NCI-H524 treated with DMSO at 0.1 percent for 48 hours (cell line): ENCODE measurements around the gene LDLR.

Source experiments
- DNase-seq: peaks from one replicate; lab custom pipeline; 2025; lab: John Stamatoyannopoulos, UW

The LDLR gene

DNA sequence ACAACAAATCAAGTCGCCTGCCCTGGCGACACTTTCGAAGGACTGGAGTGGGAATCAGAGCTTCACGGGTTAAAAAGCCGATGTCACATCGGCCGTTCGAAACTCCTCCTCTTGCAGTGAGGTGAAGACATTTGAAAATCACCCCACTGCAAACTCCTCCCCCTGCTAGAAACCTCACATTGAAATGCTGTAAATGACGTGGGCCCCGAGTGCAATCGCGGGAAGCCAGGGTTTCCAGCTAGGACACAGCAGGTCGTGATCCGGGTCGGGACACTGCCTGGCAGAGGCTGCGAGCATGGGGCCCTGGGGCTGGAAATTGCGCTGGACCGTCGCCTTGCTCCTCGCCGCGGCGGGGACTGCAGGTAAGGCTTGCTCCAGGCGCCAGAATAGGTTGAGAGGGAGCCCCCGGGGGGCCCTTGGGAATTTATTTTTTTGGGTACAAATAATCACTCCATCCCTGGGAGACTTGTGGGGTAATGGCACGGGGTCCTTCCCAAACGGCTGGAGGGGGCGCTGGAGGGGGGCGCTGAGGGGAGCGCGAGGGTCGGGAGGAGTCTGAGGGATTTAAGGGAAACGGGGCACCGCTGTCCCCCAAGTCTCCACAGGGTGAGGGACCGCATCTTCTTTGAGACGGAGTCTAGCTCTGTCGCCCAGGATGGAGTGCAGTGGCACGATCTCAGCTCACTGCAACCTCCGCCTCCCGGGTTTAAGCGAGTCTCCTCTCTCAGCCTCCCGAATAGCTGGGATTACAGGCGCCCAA, at the start of gene LDLR:
LDLR (plus strand) TSS at position 210 of the 760 bp plus-strand sequence; CDS start at position 296, 86 bp downstream.
- DNase-seq: no peak

DNA sequence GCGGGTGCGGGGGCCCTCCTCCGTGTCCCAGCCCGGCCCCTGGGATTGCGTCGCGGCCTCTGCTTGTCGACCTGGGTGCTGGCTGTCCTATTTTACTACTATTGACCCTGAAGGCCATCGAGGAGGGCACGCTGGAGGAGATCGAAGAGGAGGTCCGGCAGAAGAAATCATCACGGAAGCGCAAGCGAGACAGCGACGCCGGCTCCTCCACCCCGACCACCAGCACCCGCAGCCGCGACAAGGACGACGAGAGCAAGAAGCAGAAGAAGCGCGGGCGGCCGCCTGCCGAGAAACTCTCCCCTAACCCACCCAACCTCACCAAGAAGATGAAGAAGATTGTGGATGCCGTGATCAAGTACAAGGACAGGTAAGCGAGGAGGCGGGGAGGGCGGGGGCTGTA, 48.1 kb upstream of the LDLR start:
- no peak for DNase-seq

DNA sequence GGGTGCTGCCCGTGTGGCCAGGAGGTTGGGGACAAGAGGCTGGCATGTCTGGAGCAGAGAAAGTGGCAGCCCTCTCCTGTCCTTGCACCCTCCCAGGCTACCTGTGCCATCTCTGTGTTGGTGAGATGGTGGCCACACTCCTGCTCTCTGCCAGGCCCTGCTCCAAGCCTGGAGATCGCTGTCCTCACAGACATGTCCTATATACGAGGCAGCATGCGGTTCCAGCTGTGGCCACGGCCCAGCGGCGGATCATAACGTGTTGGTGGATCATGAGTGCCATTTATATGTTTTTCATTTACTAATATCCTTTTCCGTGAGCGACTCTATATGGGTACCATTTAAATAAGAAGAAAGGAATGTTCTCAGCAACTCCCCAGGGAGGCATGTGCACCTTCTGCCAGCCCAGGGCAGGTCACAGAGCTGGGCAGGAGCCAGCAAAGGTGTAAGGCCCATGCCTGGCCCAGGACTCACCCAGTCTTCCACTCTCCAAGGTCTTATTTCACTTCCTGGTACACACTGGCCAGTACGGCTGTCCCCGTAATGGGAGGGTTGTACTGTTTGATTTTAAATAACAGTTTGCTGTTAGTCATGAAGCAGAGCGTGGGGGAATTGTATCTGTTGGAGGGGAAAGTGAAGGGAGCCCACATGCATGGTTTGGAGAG, 47.2 kb upstream of the LDLR start:
- no peak for DNase-seq

DNA sequence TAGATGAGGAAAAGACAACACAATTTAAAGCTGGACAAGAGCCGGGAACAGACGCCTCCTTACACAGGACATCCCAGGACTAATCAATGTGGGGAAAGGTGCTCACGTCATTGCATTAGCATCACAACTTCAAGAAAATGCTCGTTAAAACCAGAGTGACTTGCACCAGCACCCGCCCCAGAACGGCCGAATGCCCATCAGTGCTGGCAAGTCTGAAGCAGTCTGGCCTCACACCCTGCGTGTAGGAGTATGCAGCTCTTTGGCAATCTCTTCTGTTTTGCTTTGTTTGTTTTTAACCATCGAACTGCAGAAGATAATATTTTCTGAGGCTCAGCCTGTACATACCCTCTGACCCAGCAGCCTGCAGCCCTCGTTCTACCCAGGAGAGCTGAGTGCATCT, 44.8 kb upstream of the LDLR start:
- no peak for DNase-seq

DNA sequence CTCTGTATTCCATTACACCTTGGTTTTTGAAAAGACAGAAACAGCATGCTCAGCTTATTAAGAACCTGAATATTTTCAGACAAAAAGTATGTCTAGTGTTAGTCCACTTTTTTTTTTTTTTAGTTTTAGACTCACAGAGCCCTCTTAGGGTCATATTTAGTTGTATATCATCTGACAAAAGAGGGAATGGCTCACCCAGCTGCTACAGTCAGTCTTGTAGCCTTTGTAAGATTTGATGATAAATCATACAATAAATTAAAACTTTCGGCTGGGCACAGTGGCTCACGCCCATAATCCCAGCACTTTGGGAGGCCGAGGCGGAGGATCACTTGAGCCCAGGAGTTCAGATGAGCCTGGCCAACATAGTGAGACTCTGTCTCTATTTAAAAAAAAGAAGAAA, 43.7 kb upstream of the LDLR start:
- no peak for DNase-seq

DNA sequence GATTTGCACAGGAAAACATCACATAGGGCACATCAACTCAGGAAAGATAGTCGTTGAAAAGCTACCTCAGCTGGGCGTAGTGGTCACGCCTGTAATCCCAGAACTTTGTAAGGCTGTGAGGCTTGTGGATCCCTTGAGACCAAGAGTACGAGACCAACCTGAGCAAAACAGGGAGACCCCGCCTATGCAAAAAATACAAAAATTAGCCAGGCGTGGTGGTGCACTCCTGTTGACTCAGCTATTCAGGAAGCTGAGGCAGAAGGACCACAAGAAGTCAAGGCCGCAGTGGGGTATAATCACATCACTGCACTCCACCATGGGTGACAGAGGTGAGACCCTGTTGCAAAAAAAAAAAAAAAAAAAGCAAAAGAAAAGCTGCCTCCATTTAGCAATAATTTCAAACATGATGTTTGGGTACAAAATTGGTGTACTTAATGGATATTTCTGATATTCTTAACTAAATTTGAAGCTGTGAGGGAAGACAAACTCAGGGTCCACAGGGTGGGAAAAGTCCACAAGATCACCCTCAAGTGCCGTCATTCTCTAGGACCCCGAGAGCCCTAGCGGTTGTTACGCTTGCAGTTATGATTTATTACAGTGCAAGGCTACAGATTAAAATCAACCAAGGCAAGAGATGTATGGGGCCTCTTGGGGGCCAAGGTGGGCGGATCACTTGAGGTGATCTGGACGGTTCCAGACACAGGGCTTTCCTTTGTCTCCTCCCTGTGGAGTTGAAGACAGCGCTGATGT, 42.5 kb upstream of the LDLR start:
- DNase-seq: no peak

DNA sequence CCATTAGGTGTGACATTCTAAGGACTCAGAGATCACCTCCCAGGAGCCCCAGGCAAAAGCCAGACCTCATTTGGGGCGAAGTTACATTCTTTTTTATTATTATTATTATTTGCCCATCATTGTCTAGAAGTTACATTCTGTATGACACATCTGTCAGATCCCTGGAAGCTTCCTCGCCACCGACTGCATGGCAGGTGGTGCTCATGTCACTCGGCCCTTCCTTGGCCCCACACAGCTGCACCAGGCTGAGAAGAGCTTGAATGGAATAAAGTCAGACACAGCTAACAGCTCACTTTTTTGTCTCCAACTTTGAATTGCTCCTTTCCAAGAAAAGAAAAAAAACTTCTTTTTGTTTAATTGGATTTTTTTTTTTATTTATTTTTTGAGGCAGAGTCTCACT, 41.4 kb upstream of the LDLR start:
- DNase-seq: no peak

DNA sequence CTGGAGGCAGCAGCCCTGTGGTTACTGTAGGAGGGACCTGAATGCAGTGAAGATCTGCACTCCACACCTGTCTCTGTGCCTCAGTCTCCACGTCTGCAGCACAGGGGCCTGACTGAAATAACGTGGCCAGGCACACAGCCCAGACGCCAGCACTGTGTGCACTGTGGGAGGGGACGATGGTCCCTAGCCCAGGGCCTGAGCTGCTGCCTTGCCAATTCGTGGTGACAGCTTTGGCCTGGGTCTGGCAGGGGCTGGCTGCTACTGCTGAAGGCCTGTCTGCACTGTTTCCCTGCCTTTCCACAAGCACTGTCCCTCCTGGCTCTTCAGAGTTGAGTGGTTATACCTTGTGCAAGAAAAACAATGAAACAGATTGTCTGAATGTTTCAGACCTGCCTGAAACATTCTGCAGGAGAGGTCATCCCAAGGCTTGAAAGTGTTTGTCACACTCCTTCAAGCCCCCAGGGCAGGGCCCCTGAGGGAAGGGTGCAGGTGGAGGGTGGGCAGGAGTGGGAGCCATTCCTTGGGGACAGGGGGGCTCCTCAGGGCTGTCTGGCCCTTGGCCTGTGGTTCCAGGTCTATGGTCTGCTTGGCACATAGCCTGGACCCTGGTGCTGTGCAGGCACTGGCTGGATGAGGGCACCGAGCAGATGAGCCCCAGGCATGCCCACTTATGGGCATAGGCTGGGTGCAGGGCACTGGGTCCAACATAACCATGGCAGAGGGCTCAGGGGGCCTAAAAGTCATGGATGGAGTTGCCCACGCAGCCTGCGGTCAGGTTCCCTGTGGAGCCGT, 38.7 kb upstream of the LDLR start:
- DNase-seq: no peak

DNA sequence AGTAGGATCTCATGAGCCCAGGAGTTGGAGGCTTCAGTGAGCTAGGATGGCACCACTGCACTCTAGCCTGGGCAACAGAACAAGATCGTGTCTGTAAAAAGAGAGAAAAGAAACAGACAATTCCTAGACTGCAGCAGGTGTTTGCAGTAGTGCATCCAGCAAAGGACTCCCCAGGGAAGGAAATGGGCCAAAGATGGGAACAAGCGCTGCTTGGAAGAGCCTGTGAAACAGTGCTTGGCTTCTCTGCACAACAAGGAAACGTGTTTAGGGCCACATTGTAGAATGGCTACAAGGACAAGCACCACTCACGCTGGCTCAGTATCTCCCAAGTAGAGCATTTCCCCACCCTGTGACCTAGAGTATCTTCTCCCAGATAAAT, 35.5 kb upstream of the LDLR start:
- no peak for DNase-seq

DNA sequence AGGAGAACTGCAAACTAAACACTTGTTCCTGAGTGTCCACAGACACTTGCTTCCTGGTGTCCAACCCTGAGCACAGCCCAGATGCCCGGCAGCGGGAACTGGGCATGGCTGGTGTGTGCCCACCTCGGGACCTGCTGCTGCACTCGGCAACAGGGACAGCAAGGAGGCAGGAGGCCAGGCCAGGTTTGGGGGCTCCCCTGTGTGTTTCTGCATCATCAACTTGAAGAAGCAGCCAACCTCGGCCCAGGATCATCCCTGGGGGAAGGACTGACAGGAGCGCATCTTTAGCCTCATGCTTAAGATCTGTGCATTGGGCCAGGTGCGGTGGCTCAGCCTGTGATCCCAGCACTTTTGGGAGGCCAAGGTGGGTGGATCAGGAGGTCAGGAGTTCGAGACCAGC, 35.1 kb upstream of the LDLR start:
- DNase-seq: no peak

DNA sequence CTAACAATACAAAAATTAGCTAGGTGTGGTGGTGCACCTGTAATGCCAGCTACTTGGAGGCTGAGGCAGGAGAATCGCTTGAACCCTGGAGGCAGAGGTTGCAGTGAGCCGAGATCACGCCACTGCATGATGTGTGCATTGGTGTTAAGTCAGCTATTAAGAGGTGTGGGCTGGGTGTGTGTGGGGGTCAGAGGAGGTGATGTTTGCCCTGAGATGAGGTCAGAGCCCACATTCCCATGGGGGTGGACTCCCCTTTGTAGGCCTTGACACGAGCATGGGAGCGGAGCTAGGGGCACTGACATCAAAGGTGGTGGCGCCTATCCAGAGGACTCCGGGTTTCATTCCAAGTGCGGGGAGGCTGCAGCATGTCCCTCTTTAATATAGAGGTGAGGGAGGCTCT, 34.6 kb upstream of the LDLR start:
- DNase-seq: no peak

DNA sequence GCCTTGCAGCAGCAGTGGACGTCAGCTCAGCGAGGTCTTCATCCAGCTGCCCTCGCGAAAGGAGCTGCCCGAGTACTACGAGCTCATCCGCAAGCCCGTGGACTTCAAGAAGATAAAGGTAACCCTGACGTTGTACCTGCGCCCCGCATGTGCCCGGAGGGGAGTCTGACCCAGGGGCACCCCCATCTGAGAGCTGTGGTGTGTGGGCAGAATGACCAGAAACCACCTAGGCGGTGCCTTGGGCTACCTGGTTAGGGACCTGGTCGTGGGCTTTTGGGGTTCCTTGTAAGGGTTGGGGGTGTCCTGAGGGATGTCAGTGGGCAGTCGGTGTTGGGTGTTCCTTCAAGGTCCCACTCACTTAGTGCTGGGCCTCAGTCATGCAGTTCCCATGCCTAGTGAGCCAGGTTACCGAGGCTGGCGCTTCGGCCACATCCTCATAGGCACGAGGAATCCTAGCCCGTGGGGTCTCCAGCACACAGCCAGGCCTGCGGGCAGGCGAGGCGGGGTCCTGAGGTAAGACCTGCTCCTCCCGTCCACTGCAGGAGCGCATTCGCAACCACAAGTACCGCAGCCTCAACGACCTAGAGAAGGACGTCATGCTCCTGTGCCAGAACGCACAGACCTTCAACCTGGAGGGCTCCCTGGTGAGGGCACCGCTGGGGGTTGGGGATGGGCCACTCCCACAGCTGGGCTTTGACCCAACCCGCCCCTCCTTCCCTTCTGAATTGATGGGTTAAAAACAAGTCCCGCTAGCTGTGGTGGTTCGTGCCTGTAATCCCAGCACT, 30.8 kb upstream of the LDLR start:
- no peak for DNase-seq

DNA sequence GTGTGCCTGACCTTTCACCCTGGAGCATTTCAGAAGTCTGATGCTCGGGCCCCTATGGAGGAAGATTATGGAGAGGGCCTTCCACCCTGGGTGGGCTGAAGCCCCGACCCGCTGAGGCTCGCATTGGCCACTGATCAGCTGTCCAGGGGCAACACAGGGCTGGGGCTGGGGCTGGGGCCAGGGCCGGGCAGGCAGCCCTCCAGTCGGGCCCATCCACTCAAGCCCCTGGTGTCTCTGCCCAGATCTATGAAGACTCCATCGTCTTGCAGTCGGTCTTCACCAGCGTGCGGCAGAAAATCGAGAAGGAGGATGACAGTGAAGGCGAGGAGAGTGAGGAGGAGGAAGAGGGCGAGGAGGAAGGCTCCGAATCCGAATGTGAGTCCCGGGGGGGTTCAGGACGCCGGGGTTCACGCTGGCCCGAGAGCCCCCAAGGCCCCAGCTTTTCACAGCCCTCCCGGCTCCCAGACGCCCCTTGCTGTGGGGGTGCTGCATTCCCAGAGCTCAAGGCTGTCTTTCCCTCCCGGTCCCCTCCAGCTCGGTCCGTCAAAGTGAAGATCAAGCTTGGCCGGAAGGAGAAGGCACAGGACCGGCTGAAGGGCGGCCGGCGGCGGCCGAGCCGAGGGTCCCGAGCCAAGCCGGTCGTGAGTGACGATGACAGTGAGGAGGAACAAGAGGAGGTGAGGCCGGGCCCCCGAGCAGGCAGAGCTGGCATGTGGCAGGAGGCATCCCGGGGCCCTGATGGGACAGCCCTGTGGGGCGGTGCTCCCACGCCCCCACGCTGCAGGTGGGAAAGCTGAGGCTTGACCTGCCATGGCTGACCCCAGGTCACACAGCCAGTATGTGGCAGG, 29.5 kb upstream of the LDLR start:
- no peak for DNase-seq

DNA sequence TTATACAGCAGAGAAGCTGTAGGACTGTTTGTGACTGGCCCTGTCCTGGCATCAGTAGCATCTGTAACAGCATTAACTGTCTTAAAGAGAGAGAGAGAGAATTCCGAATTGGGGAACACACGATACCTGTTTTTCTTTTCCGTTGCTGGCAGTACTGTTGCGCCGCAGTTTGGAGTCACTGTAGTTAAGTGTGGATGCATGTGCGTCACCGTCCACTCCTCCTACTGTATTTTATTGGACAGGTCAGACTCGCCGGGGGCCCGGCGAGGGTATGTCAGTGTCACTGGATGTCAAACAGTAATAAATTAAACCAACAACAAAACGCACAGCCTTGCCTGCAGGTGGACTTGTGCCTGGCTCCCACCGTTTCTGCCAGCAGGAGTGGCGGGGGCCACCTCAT, 27.3 kb upstream of the LDLR start:
- no peak for DNase-seq

DNA sequence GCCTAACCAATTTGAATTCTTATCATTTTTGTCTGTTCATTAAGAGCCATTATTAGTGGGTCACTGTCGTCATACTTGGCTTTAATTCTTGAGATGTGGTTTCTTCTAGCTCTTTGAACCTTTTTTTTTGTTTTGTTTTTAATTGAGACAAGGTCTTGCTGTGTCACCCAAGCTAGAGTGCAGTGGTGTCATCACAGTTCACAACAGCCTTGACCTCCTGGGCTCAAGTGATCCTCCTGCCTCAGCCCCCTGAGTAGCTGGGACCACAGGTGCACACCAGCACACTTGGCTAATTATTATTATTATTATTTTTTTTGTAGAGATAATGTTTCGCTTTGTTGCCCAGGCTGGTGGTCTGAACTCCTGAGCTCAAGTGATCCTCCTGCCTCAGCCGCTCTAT, 25.8 kb upstream of the LDLR start:
- DNase-seq: no peak

DNA sequence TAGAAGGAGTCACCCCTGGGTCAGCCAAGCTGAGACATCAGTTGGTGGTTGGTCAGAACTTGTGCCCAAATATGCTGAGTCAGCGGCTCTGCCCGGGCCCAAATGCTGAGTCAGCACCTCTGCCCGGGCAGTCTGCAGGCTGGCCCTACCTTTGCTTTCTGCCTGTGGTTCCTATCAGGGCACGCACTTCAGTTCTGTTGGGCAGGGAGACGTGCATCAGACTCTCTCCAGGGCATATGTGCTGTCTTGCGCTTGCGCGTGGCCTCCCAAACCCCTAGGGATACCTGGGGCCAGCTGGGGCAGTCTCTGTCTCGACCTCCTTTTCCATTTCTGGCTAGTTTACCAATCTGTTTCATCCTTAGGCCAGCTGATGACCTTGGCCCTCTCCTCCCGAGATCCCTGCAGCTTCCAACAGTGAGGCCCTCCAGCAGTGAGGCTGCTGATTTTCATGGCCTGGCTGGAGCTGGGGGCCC, 24.4 kb upstream of the LDLR start:
- no peak for DNase-seq

DNA sequence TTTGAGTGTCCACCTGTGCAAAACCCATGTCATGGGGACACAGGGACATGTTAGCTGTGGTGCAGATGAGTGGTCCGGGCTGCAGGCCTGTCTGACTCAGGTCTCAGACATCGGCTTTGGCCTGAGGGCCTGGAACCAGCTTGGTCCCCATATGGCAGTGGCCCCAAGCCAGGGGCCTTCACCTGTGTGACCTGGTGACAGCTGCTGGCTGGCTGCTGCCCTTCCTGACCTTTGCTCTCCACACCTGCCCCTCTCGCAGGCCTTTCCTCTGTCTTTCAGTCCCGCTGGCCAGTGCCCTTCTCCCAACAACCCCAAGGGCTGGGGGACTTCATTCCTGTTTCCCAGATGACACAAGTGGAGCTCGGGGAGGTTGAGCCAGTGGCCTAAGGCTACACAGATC, 22.9 kb upstream of the LDLR start:
- DNase-seq: no peak

DNA sequence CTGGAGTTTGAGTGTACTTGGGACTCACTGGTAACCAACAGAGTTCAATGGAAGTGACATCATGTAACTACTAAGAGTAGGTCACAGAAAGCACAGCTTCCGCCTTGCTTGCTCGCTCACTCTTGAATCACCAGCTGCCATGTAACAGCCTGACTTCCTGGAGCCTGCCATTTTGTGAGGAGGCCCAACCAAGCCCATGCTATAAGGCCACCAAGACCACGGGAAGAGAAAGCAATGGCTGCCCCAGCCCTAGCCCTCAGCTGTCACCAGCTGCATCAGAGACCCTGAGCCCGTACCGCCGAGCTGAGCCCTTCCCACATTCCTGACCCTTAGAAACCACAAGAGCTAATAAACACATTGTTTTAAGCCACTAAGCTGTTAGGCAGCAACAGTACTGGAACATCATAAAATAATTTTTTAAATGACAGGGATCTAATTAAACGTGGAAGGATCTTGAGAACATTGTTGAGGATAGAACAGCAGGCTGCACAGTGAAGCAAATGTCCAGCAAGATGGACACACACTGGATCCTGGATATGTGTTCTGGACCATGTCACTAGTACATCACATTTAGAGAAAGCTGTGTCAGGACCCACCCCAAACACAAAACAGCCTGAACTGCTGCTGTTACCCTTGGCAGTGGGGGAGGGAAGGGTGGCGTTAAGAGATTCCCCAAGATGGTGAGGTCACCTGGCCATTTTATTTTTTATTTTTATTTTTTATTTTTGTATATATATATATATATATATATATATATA, 21.7 kb upstream of the LDLR start:
- DNase-seq: no peak

DNA sequence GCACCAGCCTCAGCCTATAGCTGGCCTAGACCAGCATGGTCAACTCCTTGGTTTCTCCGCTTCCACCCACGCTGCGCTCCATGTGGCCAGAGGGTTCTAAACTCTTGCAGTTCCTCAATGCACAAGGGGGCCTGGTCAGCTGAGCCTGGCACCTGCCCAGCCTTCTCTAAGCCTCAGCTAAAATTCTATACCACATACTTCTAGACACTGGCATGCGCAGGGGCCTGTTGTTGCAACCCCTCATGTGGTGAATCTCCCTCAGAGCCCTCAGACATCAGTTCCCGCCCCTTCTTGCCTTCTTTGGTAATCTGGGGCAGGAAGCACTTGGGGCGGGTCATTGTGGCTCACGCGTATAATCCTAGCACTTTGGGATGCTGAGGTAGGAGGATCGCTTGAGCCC, 19.7 kb upstream of the LDLR start:
- DNase-seq: no peak

DNA sequence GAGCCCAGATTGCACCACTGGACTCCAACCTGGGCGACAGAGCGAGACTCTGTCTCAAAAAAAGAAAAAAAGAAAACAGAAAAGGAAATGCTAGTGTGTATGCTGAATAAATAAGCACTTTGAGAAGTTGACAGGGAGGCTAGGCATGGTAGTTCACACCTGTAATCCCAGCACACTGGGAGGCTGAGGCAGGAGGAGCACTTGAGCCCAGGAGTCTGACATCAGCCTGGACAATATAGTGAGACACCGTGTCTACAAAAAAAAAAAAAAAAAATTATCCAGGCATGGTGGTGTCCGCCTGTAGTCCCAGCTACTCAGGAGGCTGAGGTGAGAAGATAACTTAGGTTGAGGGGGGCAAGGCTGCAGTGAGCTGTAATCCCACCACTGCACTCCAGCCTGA, 19.1 kb upstream of the LDLR start:
- DNase-seq: no peak
